Caki2 (cell line): ENCODE results near the gene KAT7. TPM values are rescaled to one million over a fixed set of nuclear protein-coding genes. Genes with fewer than 3 reads are reported as not detected.
"Not testable (repeated sequence)": the region's sequence is repeated elsewhere in the genome, so short reads cannot be mapped to it uniquely, and the experiment has no call there.

Source experiments
- DNase-seq: peaks from one replicate; pipeline ENCODE4 v3.0.0-alpha.2; 2015; ENCODE audit warnings: low read depth
- in situ Hi-C: cut with HindIII; loops from 2 replicates; pipeline ENCODE4 v1.10.0; 2016; ENCODE audit warnings: low sequenced_read_pairs, low pct_unique_long_range_greater_than_20kb, mixed read lengths
- total RNA-seq: library from RNA; depleted of rRNA; stranded (reverse); fragments of >200 nt; shearing (Covaris generic); gene quantifications from 2 replicates; pipeline ENCODE4 v1.2.3, GENCODE V29; 2014; ENCODE audit warnings: low replicate concordance

Gene KAT7
- total RNA-seq, 1 experiment from 2014 or later: 26.7 TPM

- no peak for DNase-seq
- in situ Hi-C loops: no loop called here
Measured at GRCh38 chr17:49787884-49788477, 500 bp upstream of the KAT7 start.

GRCh38 chr17:49789243-49789578, 730 bp downstream of the KAT7 start:
- in situ Hi-C loops: no loop called here
- DNase-seq: peak; percentile 99

GRCh38 chr17:49793309-49793708, 4.8 kb downstream of the KAT7 start:
- in situ Hi-C loops: no loop called here
- DNase-seq: no peak

- in situ Hi-C loops: no loop called here
- no peak for DNase-seq
Measured at GRCh38 chr17:49795372-49795771, 6.9 kb downstream of the KAT7 start.

DNA sequence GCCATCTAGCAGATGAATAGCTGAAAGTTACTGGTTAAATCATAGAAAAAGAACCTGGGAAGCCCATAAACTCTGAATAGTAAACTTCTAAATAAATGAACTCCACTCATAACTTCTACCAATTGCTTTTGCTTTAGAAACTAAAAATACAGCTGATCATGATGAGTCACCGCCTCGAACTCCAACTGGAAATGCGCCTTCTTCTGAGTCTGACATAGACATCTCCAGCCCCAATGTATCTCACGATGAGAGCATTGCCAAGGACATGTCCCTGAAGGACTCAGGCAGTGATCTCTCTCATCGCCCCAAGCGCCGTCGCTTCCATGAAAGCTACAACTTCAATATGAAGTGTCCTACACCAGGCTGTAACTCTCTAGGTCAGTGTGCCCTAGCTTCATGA, 9.7 kb downstream of the KAT7 start:
- DNase-seq: no peak
- in situ Hi-C loops: no loop called here

GRCh38 chr17:49798738-49799137, 10.3 kb downstream of the KAT7 start:
- no peak for DNase-seq
- in situ Hi-C loops: no loop called here

DNA sequence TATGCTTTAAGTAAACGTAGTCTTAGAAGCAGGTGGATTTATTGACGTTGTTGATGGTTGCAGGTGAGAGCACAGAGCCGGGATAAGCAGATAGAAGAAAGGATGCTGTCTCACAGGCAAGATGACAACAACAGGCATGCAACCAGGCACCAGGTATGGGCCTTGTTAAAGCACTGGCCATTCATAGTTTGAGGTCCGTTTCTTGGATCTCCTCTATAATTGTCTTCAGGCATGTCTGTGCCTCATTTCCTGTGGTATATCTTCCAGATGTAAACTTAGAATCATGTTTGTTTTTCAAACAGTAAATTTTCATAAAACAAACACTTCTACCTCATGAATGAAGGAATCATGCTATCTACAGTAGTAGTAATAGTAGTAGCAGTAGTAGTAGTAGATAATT, 20.6 kb downstream of the KAT7 start:
- in situ Hi-C loops: no loop called here

DNA sequence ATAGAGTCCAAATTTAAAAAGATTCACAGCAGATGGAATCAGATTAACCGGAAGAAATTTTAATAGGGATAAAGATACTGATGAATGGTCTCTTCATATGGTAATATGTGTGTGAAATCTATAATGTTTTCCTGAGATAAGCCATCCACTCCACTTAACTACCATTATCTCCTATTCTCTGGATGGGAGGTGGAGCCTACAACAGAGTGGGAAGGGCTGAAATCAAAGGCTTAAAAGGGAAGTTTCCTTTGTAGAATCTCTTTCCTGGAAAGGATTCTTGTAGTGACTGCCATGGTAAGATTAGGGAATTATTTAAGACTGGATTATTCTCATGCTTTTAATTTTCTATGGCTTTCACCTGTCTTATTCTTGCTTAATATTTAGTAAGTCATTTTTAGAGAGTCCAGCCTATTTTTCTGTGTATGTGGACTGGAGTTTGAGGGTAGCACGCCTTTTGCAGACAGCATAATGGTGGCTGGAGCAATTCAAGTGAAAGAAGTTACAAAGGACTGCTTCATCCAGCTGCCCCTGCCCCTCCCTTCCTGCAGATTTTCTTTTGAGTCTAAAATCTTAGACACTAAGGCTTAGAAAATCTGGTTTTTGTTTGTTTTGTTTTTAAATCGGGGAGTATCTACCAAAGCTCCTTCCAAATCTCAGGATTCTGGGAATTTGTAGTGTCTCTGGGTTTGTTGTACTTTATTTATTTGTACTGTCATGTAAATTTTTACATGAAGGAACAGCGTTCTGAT, 26.5 kb downstream of the KAT7 start:
- no peak for DNase-seq
- in situ Hi-C loops: no loop called here

More for the DNA sequence above, 20.6 kb downstream of the KAT7 start:
- no peak for DNase-seq

GRCh38 chr17:49815761-49816281, 27.3 kb downstream of the KAT7 start:
- in situ Hi-C loops: no loop called here
- no peak for DNase-seq

GRCh38 chr17:49817993-49818392, 29.5 kb downstream of the KAT7 start:
- DNase-seq: no peak
- in situ Hi-C loops: no loop called here

DNA sequence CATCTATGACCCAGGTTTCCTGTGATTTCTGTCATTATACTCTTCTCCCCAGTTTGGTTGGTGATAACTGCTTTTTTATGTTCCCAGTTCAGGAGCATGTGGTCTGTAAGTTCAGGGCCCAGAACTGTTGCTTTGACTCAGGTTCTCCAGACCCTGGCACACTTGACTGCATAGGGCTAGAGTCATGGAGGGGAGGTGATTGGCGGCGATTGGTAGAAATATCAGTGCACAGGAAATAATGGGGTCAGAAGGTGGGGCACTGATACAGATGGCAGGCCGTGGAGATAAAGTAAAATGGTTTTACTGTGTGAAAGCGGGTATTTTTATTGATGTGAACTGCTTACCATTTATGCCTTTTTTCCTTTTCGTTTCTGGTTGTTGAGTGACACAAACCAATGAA, 30.7 kb downstream of the KAT7 start:
- no peak for DNase-seq
- in situ Hi-C loops: no loop called here

DNA sequence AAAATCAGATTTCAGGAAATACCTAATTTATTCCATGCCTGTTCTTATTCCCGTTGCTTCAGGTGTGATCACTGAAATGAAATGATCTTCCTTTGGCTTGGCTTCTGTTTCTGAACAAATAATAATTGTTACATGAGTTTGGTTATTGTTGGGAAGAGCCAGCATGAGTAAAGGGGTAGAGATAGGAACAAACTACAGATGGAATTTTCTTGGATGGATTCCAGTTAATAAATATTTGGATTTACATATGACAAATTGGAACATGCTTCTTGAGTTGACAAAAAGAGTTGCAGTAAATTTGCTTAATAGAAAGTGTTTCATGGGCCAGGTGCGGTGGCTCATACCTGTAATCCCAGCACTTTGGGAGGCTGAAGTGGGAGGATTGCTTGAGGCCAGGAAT, 31.2 kb downstream of the KAT7 start:
- DNase-seq: no peak
- in situ Hi-C loops: no loop called here

GRCh38 chr17:49820773-49821172, 32.3 kb downstream of the KAT7 start:
- DNase-seq: no peak
- in situ Hi-C loops: no loop called here

GRCh38 chr17:49821466-49821865, 33.0 kb downstream of the KAT7 start:
- DNase-seq: no peak
- in situ Hi-C loops: no loop called here

GRCh38 chr17:49821916-49822315, 33.4 kb downstream of the KAT7 start:
- in situ Hi-C loops: no loop called here
- no peak for DNase-seq

- in situ Hi-C loops: no loop called here
- DNase-seq: no peak
Measured at GRCh38 chr17:49822829-49823228, 34.3 kb downstream of the KAT7 start.

- in situ Hi-C loops: no loop called here
- no peak for DNase-seq
Measured at GRCh38 chr17:49823614-49824013, 35.1 kb downstream of the KAT7 start.

- DNase-seq: no peak
- in situ Hi-C loops: no loop called here
Measured at GRCh38 chr17:49825645-49826044, 37.2 kb downstream of the KAT7 start.

- in situ Hi-C loops, DNase-seq: not testable (repeated sequence)
Measured at GRCh38 chr17:49828325-49828724, 39.8 kb downstream of the KAT7 start.

DNA sequence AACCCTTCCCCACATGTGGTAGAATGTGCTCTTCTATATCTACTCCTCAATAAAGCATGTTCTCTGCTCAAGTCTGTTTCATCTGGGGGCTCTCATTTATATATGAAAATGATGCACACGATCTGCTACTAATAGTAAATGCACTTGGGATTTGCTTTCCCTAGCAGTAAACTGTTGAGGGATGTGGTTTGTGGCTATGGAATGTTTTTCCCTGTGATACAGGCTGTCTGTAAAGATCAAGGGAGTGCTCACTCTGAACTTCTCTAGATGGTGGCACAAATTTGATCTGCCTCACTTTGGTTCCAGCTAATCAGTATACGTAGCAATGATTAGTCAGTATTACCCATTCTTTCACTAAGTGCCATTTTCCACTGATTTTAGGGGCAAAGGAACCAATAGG, 40.5 kb downstream of the KAT7 start:
- in situ Hi-C loops: no loop called here

More for the DNA sequence above, 40.5 kb downstream of the KAT7 start:
- DNase-seq: no peak
